ENCODE data around the gene NHSL2.
A peak's percentile ranks its signal among the peaks of the same experiment; 100 is the strongest.

GRCh38 chrX:72018277-72019112 lies 107.8 kb downstream of the NHSL2 start:
- TF ChIP-seq CTCF (IDR thresholded peaks at IDR 0.05 in 8 of 11, conservative IDR thresholded peaks at IDR 0.05 in 3 of 11) (peak in 10 of 11 experiments; percentile 29 to 94 (median 86)), POLR2AphosphoS5 (IDR thresholded peaks at IDR 0.05) (peak; percentile 25 to 74 (median 59)), POLR2A (IDR thresholded peaks at IDR 0.05) (no peak)

Measured in spleen (tissue), 7 donors.